GM18508 (cell line): ENCODE results near the gene PLEKHG4B.

Source experiments
- ATAC-seq: cut with Tn5 transposase; IDR thresholded peaks from one replicate; pipeline ENCODE4 v1.9.1; 2021; ENCODE audit warnings: moderate number of reproducible peaks; ENCODE audit not compliant: insufficient read depth, unreplicated experiment

The PLEKHG4B gene

DNA sequence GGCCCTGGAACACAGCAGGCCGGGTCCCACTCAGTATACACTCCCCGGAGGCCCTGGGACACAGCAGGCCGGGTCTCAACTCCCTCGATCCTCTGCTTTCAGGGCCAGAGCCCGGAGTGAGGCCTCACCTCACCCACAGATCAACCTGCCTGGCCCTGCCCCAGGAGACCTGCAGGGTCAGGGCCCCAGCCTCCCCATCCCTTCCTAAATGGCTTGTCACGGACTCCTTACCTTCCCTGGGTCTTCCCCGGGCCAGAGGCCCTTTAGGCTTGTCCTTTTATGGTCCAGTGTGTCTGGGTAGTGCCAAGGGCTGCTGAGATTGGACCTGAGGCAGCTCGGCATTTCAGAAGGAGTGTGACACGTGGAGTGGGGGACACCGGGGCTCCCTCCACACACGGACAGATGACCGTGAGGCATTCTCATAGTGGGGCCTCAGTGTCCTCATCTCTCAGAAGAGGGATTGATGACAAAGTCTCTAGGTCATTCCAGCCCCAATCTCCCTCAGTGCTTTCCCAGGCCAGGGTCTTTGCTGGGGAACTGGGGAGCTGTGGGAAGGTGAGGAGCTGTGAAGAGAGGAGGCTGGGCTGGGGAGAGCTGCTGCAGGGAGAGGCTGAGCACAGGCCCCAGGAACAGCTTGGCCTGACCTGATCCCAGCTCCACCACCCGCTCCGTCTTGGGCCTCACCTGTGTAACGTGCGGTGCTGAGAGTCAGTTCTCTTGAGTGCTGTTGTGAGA lies 18.0 kb upstream of the PLEKHG4B start:
- no peak for ATAC-seq

GRCh38 chr5:74503-75109 lies 17.4 kb upstream of the PLEKHG4B start:
- no peak for ATAC-seq

- ATAC-seq, result no peak
Measured at GRCh38 chr5:75331-76320, 16.3 kb upstream of the PLEKHG4B start.

GRCh38 chr5:76358-77169 lies 15.4 kb upstream of the PLEKHG4B start:
- ATAC-seq, result no peak

- ATAC-seq, result no peak
Measured at GRCh38 chr5:77170-77501, 14.8 kb upstream of the PLEKHG4B start.

GRCh38 chr5:77546-77945 lies 14.4 kb upstream of the PLEKHG4B start:
- ATAC-seq, result no peak

GRCh38 chr5:77957-78804 lies 13.8 kb upstream of the PLEKHG4B start:
- ATAC-seq, result no peak

DNA sequence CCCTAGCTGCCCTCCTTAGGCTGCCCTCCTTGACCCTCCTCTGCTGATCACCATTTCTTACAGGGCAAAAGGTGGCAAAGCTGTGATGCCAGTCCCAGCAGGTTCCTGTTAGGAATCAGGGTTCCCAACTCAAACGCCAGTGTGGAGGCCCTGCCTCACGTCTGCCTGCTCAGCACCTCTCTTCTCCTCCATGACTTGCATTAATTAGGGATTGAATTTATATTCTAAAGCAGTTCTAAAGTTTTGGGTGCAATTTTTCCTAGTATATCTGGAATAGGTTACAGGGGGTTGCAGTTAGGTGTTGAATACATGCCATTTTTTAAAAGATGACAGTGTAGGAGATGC lies 13.2 kb upstream of the PLEKHG4B start:
- no peak for ATAC-seq

- ATAC-seq, result no peak
Measured at GRCh38 chr5:79263-79662, 12.7 kb upstream of the PLEKHG4B start.

- ATAC-seq, result no peak
Measured at GRCh38 chr5:79821-80220, 12.1 kb upstream of the PLEKHG4B start.

DNA sequence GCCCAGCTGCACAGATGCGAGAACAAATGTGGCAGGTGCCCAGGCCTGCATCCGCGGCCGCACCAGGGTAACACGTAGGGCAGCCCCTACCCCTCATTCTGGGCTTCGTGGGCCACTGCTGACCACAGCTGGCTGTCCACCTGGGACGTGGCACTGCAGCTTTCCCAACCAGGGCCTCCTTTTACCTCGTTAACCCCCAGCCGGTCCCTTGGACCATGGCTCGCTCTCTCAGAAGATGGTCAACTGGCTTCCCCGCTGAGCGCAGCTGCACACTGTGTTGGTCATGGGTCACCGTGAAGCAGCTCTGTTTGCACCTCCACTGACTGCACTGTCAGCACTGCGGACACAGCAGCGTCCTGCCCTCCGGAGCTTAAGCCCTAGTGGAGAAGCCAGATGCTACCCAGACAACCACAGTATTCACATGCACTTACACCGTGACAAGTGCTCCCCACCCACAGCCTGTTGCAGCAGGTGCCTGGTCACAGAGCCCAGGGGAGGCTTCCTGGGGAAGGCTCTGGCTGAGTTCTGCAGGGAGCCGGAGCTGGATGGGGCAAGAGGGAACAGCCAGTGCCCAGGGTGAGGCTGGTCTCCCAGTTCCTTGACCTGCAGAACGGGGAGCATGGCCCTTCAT lies 10.5 kb upstream of the PLEKHG4B start:
- ATAC-seq, result no peak

GRCh38 chr5:82097-82496 lies 9.9 kb upstream of the PLEKHG4B start:
- no peak for ATAC-seq

- no peak for ATAC-seq
Measured at GRCh38 chr5:82570-82969, 9.4 kb upstream of the PLEKHG4B start.

- ATAC-seq, result no peak
Measured at GRCh38 chr5:83029-83428, 8.9 kb upstream of the PLEKHG4B start.

DNA sequence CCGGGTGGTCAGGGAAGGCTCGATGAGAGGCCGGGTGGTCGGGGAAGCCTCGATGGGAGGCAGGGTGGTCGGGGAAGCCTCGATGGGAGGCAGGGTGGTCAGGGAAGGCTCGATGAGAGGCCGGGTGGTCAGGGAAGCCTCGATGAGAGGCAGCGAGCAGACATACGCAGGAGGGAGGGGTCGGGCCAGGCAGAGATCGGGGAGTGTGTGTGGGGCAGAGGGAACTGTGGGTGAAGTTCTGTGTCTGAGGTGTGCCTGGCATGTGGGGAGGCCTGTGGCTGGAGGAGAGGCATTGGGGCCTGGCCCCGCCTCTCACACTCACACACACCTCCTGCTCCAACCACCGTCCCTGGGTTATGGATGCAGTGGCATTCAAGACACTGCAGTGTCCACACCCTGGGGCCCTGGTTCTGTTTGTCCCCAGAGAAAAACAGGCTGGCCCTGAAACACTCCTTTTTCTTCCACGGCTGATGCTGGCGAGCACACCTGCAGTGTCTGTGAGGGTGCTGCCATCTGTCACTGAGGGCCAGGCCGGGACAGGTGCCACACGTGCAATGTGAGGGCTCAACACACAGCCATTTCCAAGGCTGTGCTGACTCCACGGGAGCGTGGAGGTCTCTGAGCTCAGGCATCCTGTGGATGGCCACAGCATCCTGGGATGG lies 6.5 kb upstream of the PLEKHG4B start:
- ATAC-seq, result no peak

DNA sequence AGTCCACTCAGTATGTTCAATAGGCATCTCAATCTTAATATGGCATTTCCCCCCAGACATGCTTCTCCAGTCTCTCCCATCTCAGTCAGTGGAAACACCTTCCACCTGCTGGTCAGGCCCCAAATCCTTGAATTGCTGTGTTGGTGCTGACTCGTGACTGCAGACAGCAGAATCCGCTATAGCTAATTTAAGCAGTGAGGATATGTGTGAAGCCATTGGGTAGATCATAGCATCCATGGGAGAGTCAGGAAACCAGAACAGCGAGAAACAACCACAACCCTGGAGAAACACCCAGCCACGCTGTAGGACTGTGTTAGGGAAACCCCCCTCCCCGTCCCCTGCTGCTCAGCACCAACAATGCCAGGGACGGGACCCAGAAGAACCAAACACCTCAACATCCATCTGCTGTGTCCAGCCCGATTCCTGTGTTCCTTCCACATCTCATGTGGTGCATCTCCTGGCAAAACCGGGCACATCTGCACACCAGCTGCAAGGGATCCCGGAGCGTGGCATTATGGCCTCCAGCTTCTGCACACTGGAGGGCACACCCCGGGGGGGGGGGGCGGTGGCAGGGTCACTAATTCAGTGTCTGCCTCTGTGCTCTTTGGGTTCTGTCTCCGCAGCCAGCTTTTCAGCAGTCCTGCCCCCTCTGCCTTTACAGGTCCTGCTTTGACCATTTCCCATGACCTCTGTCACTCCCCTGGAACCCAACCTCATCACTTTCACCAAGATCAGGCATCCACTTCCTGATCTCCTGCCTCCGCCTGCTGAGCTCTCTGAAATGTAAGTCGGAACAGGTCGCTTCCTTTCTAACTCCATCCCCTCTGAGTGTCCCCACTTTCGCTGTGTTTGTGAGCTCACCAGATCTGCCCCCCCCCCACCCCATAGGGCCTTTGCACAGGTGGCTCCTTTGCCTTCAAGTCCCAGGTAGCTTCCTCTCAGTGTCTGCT lies 2.4 kb upstream of the PLEKHG4B start:
- ATAC-seq, result no peak
